HG03045 (cell line): ENCODE measurements around the gene TTC39C.

Experiments
- ATAC-seq: cut with Tn5 transposase; IDR thresholded peaks from one replicate; pipeline ENCODE4 v1.9.1; 2021; ENCODE audit warnings: mild to moderate bottlenecking, moderate library complexity; ENCODE audit not compliant: unreplicated experiment

Gene TTC39C

DNA sequence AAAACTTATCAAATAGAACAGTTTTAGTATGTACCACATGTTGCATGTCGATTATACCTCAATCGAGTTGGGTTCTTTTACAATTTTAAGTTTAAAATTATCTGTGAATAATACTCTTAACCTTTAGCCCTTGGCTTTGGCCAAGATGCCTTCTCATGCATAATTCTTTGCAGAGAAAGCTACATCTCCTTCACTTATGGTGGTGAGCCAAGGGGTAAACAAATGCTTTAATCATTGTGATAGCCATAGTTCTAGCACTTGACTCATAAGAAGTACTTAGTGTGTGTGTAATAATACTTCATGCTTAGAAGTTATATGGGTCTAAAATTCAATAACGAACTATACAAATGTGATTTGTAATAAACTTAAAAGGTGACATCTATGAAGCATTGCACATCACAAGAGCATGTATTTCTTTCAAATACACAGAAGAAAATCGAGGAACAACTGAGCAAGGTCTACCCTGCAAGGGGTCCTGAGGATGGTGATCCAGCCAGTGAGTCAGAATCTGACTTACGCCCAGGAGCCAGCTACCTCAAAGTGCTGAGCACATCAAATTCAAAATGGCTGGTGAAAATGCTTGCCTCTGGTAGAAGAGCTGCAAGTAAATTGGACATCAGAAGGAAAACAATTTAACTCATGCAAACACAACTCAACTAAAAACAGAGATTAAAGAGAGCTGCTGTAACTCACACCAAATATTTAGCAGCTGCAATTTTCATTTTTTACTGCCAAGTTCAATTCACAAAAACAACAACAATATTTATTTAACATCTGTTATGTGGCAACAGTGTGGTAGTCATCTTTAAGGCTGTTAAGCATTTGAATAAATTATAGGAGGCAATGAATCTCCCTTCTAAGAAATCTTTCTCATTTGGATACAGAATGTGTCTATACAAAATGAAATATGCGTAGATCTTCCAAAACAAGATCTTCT is 23.8 kb upstream of the TTC39C start:
- no peak for ATAC-seq

DNA sequence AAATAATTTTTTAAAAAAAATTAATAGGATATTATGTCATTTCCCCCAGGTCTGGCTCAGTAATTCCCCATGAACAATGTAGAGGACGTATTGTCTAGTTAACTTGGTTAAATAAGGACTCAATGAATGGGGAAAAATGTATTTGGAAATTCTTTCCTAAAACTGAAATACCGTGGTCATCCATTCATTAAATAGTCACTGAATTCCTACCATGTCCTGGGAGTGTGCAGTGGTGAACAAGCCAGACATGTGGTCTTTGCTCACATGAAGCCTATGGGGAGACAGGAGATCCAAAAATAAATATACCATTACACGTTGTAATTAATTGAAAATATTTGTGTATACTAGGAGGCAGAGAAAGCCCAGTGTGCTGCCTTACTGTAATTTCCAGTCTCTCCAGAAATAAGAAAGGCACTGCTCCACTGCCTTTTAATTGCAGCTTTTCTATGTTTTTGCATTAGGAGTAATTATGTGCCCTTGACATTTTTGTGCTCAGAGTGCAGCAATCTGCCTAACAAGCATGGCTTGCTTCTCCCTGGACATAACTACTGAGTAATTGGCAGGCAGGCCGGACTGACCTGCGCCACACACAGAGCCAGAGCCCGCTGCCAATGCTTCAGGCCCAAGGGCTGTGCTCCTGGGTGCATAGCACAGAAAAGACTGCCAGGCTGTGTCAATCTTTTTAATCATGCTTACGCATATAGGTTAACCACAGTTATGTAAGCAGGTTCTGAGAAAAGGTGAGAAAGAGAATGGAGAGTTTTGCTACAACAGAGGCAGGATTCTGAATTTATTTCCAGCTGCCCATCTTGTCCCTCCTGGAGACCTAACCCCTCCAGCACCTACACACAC is 22.2 kb upstream of the TTC39C start:
- no peak for ATAC-seq

DNA sequence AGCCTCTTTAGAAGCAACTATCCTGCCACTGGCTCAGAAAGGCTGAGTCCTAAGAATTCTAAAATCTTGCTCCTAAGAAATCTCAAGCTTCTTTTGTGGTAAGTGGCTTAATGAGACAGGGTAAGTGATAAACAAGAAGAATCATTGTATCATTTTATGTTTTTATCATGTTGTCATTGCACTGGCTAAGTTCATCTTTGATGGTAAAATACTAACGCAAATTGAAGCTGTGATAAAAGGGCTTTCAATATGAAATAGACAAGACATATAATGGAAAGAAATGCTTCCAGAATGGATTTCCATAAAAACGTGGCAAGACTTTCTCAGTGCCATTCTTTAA is 21.6 kb upstream of the TTC39C start:
- ATAC-seq: no peak

DNA sequence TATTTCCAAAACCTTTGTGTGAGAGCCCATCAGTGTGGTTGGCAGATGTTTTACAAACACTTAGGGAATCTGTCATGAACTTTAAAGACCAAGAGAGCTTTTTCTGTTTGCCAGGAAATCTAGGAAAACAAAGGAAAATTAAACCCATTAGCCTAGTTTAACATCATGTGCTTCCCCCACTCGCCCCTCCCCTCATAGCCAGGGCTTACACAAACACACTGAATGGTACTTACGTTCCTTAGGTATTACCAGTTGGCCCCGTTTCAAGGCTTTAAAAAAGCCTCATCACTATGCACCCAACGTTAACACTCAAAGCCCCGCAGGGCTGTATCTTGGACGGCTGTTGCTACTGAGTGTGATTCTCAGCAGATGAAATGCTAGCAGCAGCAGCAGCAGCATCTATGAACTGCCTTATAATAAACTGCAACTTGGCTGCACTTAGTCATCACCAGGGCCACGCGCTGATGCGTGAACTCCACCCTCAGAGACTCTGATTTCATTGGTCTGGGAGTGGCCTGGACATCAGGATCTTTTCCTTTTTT is 20.1 kb upstream of the TTC39C start:
- ATAC-seq: no peak

DNA sequence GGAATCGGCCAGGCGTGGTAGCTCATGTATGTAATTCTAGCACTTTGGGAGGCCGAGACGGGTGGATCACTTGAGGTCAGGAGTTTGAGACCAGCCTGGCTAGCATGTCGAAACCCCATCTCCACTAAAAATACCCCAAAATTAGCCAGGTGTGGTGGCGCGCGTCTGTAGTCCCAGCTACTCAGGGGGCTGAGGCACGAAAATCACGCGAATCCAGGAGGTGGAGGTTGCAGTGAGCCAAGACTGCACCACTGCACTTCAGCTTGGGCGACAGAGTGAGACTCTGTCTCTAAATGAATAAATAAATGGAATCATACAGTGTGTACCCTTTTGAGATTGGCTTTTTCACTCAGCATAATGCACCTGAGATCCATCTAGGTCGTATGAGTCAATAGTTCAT is 19.4 kb upstream of the TTC39C start:
- no peak for ATAC-seq

DNA sequence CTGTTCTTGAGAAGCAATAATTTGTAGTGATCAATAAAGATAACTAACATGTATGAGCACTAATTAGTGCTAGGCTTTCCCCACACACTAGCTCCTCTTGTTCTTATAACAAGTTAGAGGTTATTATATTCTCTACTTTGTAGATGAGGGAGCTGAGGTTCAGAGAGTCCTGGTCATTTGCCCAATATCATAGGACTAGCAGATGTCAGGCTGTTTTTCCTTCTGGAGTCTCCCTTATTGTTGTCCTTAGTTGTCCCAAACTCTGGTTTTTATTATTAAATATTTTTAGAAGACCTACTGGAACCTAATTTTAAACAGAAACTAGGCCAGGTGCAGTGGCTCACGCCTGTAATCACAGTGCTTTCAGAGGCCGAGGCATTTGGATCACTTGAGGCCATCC is 16.5 kb upstream of the TTC39C start:
- ATAC-seq: no peak

DNA sequence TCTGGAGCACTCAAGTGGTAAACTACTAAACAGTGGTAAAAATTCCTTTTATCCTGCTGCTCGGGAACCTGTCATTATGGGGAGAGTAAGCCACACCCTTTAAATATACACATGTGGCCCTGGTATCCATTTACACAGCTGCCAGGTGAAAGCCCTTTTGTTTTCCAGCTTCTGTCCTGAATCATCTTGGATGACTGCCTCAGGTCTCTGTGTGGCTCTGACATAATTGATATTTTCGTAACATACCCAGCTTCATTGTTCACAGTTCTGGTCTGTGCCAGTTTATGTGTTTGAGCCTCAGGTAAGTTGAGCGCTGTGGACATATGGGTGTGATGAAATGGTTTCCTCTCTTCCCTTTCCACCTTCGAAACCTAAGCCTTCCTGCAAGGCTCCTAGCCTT is 15.7 kb upstream of the TTC39C start:
- ATAC-seq: no peak

DNA sequence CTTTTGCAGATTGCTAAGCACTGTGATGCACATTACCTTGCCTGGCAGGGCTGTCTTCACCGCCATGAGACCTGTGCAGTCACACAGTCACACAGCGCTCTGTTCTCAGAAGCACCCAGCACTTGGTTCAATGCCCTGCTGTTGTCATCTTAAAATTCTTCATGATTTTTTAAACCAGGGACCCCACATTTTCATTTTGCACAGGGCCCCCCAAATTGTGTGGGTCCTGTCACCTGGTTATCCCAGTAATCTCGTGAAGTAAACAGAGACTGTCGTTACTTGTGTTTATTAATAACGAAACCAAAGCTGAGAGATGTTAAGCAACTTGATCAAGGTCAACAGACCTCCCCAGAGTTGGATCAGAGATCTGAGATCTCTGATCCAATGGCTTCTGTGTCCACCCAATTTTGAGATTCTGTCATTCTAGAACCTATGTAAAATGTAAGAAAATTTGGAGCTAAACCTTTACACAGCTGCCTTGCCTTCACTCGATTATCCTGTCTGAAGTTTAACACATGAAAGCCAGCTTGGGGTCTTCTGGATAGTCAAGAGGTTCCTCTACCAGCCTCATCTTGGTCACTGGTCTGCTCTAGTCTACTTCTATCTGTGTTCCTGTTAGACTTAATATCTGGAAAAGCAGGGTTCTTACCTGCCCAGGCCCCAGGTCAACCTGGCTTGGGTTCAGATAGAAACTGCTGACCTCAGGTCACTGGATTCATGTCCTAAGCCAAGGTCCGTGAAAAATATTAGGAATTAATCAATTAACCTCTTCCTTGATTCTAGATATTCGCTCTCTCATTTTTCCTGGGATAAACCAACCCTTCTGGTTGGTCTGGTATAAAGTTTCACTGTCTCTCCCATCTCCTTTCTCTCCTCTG is 13.7 kb upstream of the TTC39C start:
- no peak for ATAC-seq

DNA sequence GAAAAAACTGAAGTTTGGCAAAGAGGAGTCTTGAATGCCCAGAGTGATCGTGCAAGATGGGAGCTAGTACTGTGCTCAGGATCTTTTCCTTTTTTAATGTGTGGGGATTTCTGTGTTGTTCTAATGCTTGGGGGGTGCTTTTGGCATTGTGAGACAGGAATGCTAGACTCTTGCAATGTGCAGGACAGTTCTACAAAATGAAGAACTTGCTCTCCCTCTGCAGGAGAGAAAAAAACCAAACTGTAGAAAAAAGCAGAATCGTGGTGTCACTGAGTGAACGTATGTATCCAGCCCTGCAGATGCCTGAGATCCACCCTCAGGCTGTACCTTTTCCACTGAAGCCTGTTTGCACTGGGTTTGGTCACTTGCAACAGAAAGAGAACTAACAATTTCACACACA is 12.1 kb upstream of the TTC39C start:
- ATAC-seq: no peak

DNA sequence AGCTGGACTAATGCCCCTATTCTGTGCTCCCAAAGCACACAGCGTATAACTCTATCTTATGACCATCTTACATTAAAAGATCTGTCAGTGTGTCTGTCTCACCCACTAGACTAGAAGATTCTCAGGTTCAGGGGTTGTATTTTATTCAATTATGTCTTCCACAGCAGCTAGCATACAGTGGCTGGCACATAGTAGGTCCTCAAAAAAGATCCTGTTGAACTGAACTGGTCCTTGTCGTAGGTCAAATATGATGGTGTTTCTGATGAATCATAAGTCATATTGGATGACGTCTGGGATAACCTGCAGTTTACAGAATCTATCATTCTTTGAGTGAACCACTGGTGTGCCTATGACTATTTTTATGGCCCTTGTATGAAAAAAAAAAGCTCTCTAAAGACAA is 11.3 kb upstream of the TTC39C start:
- ATAC-seq: no peak

DNA sequence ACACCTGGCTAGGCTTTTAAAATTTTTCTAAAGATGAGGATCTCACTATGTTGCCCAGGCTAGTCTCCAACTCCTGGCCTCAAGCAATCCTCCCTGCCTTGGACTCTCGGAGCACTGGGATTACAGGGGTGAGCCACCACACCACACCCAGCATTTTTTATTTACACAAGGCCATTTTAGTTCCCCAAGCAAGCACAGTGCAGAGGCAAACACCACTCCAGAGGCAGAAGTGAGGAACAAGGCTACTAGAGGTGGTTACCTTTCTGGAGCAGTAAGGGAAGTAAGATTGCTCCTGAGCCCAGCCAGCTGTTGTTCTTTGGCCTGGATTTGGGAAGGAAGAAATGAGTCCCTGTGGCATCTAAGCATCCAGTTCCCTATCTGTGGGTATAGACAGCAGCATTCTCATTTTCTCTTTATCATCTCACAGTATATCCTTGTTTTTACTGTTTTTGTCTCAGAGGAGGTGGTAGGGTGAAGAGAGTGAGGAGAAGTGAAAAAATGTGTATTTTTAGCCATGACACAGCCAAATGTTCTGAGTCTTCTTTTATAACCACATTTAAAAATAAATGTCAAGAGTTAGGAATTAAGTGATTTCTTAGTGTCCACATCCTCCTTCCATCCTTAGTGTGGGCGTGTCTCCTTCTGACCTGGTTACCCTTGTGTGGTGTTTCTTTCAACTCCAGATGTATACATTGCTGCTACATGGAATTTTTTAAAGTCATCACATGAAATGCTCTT is 10.5 kb upstream of the TTC39C start:
- no peak for ATAC-seq

DNA sequence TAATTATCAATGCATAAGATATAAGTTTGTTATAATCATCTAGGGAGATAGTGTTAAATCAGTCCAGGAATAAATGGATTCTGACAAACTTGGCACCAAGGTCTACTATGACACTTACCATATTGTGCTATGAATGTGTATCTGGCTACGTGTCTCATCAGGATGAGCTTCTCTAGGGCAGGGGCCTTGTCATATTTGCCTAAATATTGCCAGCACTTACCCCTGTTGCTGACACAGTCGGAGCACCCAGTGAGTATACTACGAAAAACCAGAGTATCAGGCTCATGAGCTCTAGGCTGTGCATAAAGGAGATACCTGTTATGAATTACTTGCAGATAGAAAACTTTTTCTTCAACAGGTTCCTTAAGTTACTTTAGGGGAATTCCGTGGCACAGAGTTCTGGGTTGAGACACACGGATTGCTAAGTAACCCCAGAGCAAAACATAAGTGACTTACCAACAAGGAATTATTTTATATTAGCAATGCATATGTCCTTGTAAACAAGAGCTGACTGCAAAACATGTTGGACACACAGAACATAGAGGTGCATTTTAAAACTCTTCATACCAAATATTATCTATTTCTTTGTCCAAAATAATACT is 7.7 kb upstream of the TTC39C start:
- no peak for ATAC-seq

DNA sequence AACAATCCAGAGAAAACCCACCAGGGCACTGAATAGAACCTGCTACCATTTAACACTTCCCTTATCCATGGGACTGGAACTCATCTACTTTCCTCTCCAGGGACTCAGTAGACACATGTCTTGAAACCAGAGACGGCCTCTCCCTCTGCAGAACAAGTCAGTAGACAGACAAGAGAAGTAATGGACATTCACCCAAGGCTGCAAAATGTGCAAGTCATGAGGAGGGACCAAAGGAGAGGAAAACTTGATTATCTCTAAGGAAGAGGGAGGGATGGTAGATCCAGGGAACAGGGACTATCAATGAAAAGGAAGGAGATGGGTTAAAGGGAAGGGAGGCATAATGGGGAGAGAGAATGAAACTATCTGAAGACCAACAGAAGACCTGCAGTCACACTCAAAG is 5.3 kb upstream of the TTC39C start:
- ATAC-seq: no peak

DNA sequence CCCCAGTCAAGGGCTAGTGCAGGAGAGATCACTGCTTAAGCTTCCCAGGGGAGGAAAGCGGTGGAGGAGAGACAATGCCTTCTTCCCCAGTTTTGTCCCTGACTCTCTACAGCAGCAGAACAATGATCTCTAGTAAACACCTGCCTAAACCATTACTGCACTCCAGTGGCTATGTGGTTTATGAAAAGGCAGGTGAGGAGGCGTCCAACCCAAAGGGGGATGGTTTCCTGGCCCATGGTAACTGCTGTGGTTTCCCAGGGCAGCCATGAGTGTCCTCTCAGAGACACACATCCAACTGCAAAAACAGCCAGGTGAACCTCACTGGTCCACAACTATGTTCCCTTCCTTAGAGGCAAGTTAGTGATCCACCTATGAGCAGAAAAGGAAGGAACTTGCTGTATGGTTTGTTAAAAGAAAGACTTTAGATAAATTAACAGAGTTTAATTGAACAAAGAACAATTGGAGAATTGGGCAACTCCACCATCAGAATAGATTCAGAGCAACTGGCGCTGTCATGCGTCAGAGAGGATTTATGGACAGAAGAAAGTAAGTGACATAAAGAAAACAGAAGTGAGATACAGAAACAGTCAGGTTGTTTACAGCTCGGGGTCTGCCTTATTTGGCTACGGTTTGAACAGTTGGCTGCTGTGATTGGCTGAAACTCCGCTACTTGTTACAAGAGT is 4.8 kb upstream of the TTC39C start:
- peak; percentile 42 for ATAC-seq

DNA sequence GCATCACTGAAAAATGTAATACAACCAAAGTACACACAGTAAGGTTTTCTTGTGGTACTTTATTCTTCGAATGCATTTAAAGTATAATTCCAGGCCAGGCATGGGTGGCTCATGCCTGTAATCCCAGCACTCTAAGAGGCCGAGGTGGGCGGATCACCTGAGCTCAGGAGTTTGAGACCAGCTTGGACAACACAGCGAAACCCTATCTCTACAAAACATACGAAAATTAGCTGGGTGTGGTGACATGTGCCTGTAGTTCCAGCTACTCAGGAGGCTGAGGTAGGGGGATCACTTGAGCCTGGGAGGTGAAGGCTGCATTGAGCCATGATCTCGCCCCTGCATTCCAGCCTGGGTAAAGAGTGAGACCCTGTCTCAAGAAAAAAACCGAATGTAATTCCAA is 3.9 kb upstream of the TTC39C start:
- no peak for ATAC-seq

DNA sequence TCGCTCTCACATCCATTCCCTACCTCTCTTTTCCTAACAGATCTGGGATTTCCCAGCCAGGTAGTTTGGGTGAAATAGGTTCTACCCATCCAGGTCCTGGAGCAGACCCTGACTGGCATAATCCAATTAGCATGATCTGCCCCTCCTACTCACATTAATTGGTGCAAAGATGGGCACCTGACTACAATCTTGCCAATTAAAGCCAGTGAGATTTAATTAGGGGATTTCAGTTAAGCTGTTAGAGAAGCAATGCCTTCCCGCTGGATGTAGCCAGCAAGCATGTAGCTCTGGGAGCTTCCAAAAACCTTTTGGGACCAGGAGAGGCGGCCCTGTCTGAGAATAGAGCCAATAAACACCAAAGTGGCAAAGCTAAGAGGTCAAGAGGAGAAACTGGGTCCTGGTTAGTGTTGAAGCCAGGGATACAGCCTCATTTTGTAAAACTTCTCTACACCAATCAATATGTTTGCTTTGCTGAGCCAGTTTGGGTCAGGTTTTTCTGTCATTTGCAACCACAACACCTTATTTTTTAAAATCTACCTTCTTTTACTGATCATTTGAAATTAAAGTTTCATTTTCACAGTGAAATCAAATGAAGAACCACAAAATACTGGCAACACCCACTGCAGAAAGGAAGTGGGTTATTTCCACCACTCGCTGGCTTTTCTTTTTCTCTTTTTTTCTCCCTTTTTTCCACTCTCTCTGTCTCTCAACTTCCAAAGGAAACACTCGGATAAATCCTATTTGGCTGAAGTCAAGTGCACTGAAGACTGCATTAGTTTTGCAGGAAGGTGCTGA is 3.2 kb upstream of the TTC39C start:
- ATAC-seq: no peak

DNA sequence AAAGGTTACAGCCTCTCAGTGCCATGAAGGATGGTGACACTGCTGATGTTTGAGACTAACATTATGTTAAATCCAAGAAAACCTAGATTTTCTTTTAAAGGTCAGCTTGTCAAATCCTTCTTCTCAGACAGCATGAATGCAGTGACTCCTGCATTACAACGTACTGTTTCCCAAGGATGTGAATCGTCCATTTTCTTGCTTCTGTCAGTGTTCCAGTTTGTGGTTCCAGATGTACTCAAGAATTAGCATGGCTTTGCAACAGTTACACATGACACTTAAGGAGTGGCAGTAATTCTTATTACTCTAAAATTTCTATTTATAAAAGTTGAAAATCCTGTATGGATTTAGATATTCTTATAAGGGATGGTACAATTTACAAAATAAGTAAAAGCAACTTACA is 1.5 kb upstream of the TTC39C start:
- ATAC-seq: no peak

DNA sequence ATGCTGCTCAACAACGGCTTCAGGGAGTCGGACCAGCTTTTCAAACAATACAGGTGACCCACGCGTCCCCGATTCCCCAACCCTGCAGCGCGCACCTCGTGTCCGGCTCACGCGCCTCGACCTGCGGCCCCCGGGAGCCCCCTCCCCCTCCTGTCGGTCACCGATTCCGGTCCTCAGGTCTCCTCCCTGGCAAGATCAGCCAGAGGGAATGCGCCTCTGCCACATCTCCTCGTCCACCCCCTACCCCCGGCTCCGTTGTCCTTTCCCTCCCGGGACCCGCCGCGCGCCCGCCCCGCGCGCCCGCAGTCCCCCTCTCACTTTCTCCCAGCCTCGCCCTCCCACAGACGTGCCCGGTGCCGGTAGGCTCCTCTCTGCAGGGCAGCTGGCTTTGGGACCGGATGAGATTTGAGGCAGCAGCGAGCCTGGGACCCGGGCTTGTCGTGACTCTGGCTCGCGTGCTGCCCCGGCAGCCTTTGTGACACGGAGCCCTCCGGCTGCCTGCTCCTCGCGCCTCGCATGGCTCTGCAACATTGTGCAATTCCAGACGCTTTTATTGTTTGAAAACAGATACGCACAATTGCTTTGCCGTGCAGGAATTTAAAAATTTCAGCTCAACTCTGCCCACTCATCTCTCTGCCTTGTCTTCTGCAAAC is 558 bp downstream of the TTC39C start:
- ATAC-seq: no peak
